Tibial nerve (tissue), 3 donors: ENCODE measurements around the gene MCHR1.

Source experiments
- POLR2A ChIP-seq, 2 donors: fragments of 450-650 bp; IDR thresholded peaks; one replicate each; pipeline ENCODE4 v1.6.1; 2017; ENCODE audit warnings: antibody characterized with exemption in 2 of 2, mild to moderate bottlenecking in 2 of 2, moderate library complexity in 2 of 2
- TF ChIP-seq, protein P1 (sequence below), 5 experiments: fragments of 200-600 bp in 3 of 5; fragments of 450-650 bp in 2 of 5; sonication (generic) in 3 of 5; IDR thresholded peaks; one replicate each; pipeline ENCODE4 v1.5.1; 2016 to 2019; ENCODE audit warnings: antibody characterized with exemption in 5 of 5, mild to moderate bottlenecking in 3 of 5, moderate library complexity in 2 of 5

DNA sequence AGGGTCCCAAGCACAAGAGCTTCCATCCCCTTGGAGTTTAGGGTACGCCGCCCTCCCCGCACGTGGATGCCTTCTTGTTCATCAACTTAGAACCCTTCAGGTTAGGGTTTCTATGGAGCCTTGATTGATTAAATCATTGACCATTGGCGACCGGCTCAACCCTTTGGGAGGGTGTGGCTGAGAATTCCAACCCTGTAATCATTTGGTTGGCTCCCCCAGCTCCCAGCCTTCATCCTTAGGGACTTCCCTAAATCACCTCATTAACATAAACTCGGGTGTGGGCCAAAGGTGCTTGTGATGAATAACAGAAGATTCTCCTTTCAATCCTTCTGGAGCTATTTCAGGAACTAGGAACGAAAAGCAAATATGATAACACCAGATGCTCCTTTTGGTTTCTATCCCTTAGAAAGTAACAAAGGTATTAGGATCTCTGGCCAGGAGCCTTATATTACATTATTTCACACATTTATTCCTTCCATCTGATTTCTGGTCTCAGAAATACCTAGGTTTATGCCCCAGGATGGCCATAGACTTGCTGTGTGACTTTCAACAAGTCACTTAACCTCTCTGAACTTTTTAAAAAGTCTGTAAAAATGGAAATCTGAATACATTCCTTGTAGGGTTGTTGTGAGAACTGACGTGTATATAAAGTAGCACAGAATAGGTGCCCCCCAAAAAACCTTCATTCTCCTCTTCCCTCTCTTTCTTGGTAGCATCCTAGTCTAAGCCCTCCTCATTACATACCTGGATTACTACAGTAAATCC is 26.8 kb downstream of the MCHR1 start:
- TF ChIP-seq, protein P1, sequence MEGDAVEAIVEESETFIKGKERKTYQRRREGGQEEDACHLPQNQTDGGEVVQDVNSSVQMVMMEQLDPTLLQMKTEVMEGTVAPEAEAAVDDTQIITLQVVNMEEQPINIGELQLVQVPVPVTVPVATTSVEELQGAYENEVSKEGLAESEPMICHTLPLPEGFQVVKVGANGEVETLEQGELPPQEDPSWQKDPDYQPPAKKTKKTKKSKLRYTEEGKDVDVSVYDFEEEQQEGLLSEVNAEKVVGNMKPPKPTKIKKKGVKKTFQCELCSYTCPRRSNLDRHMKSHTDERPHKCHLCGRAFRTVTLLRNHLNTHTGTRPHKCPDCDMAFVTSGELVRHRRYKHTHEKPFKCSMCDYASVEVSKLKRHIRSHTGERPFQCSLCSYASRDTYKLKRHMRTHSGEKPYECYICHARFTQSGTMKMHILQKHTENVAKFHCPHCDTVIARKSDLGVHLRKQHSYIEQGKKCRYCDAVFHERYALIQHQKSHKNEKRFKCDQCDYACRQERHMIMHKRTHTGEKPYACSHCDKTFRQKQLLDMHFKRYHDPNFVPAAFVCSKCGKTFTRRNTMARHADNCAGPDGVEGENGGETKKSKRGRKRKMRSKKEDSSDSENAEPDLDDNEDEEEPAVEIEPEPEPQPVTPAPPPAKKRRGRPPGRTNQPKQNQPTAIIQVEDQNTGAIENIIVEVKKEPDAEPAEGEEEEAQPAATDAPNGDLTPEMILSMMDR (IDR thresholded peaks at IDR 0.05): no peak
- TF ChIP-seq POLR2A (IDR thresholded peaks at IDR 0.05): no peak
